DOHH2 (cell line): ENCODE data around the gene PTPRN2.

ENCODE experiments used
- H3F3A ChIP-seq: fragments of 200-600 bp; sonication (generic), shearing (Covaris generic); 2 replicates; pipeline ENCODE4 v1.6.0; 2016; ENCODE audit warnings: antibody characterized with exemption, mild to moderate bottlenecking; ENCODE audit not compliant: control insufficient read depth, insufficient read depth
- H3K27ac ChIP-seq: fragments of 200-600 bp; sonication (generic); 2 replicates; pipeline ENCODE4 v1.5.1; 2014; ENCODE audit warnings: low read depth, mild to moderate bottlenecking, low read length, moderate library complexity
- H3K27me3 ChIP-seq: fragments of 200-600 bp; sonication (generic); 2 replicates; pipeline ENCODE4 v1.6.1; 2014; ENCODE audit warnings: mild to moderate bottlenecking, low read length, mixed read lengths; ENCODE audit not compliant: control insufficient read depth
- H3K36me3 ChIP-seq: fragments of 200-600 bp; sonication (generic); 2 replicates; pipeline ENCODE4 v1.6.1; 2014; ENCODE audit warnings: mild to moderate bottlenecking, low read length, moderate library complexity, mixed read lengths; ENCODE audit not compliant: control insufficient read depth
- H3K4me1 ChIP-seq: fragments of 200-600 bp; sonication (generic); 2 replicates; pipeline ENCODE4 v1.6.1; 2014; ENCODE audit warnings: mild to moderate bottlenecking, low read length, mixed read lengths; ENCODE audit not compliant: control insufficient read depth
- H3K4me2 ChIP-seq: fragments of 200-600 bp; sonication (generic); 2 replicates; pipeline ENCODE4 v1.6.0; 2014; ENCODE audit warnings: mild to moderate bottlenecking, low read length, moderate library complexity
- H3K4me3 ChIP-seq: fragments of 200-600 bp; sonication (generic); 2 replicates; pipeline ENCODE4 v1.5.1; 2014; ENCODE audit warnings: mild to moderate bottlenecking, low read length, mixed read lengths
- H3K79me2 ChIP-seq: fragments of 200-600 bp; sonication (generic); 2 replicates; pipeline ENCODE4 v1.6.1; 2014; ENCODE audit warnings: mild to moderate bottlenecking, low read length, mixed read lengths; ENCODE audit not compliant: control insufficient read depth
- H3K9me2 ChIP-seq: fragments of 200-600 bp; sonication (generic); replicated peaks from 2 replicates; pipeline ENCODE4 v1.6.1; 2014; ENCODE audit warnings: mild to moderate bottlenecking, low read length, mixed read lengths; ENCODE audit not compliant: control insufficient read depth
- H3K9me3 ChIP-seq: fragments of 200-600 bp; sonication (generic); 2 replicates; pipeline ENCODE4 v1.6.1; 2014; ENCODE audit warnings: antibody characterized with exemption, low read length, mixed read lengths; ENCODE audit not compliant: control insufficient read depth, insufficient read depth
- H4K20me1 ChIP-seq: fragments of 200-600 bp; sonication (generic); 2 replicates; pipeline ENCODE4 v1.6.0; 2014; ENCODE audit warnings: low read depth, mild to moderate bottlenecking, antibody characterized with exemption, low read length, moderate library complexity; ENCODE audit not compliant: control insufficient read depth, insufficient read depth
- EZH2phosphoT487 ChIP-seq: fragments of 200-600 bp; sonication (generic); IDR thresholded peaks from 2 replicates; pipeline ENCODE4 v1.6.1; 2017; ENCODE audit warnings: borderline replicate concordance, mild to moderate bottlenecking, antibody characterized with exemption, low read length, moderate library complexity, mixed read lengths
- TF ChIP-seq, protein P1 (sequence below): fragments of 200-600 bp; sonication (generic); IDR thresholded peaks from one replicate; pipeline ENCODE4 v1.5.1; 2014; ENCODE audit warnings: antibody characterized with exemption, mild to moderate bottlenecking, low read depth, low read length; ENCODE audit not compliant: poor library complexity, severe bottlenecking

PTPRN2 gene

GRCh38 chr7:157813741-157814661 lies 773.6 kb downstream of the PTPRN2 start:
- no peaks in the 10 kb centered on the region for H3F3A ChIP-seq
- peaks cover 64% of the 10 kb centered on the region; the same call in 1 of the 2 replicates for H3K9me3 ChIP-seq
- no peak overlapping the region for H3K4me2 ChIP-seq
- H3K27ac ChIP-seq: no peak overlapping the region
- H4K20me1 ChIP-seq: no peaks in the 10 kb centered on the region
- no peaks in the 10 kb centered on the region for H3K79me2 ChIP-seq
- no peaks in the 10 kb centered on the region for H3K36me3 ChIP-seq
- no peak overlapping the region for H3K4me3 ChIP-seq
- H3K4me1 ChIP-seq: no peaks in the 10 kb centered on the region
- TF ChIP-seq EZH2phosphoT487: no peak
- TF ChIP-seq, protein P1, sequence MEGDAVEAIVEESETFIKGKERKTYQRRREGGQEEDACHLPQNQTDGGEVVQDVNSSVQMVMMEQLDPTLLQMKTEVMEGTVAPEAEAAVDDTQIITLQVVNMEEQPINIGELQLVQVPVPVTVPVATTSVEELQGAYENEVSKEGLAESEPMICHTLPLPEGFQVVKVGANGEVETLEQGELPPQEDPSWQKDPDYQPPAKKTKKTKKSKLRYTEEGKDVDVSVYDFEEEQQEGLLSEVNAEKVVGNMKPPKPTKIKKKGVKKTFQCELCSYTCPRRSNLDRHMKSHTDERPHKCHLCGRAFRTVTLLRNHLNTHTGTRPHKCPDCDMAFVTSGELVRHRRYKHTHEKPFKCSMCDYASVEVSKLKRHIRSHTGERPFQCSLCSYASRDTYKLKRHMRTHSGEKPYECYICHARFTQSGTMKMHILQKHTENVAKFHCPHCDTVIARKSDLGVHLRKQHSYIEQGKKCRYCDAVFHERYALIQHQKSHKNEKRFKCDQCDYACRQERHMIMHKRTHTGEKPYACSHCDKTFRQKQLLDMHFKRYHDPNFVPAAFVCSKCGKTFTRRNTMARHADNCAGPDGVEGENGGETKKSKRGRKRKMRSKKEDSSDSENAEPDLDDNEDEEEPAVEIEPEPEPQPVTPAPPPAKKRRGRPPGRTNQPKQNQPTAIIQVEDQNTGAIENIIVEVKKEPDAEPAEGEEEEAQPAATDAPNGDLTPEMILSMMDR: no peak
- no peaks in the 10 kb centered on the region for H3K27me3 ChIP-seq
- H3K9me2 ChIP-seq: no peaks in the 10 kb centered on the region

- Histone ChIP-seq H3K4me3 (no peak overlapping the region), H3K36me3 (no peaks in the 10 kb centered on the region), H4K20me1 (no peaks in the 10 kb centered on the region), H3F3A (no peaks in the 10 kb centered on the region), H3K9me3 (peaks cover 62% of the 10 kb centered on the region; the same call in 1 of the 2 replicates), H3K9me2 (no peaks in the 10 kb centered on the region), H3K27ac (no peak overlapping the region), H3K79me2 (no peaks in the 10 kb centered on the region), H3K4me1 (no peaks in the 10 kb centered on the region), H3K4me2 (no peak overlapping the region), H3K27me3 (no peaks in the 10 kb centered on the region)
- TF ChIP-seq, protein P1: no peak
- no peak for TF ChIP-seq EZH2phosphoT487
Observed at GRCh38 chr7:157813053-157813452, 774.6 kb downstream of the PTPRN2 start.

DNA sequence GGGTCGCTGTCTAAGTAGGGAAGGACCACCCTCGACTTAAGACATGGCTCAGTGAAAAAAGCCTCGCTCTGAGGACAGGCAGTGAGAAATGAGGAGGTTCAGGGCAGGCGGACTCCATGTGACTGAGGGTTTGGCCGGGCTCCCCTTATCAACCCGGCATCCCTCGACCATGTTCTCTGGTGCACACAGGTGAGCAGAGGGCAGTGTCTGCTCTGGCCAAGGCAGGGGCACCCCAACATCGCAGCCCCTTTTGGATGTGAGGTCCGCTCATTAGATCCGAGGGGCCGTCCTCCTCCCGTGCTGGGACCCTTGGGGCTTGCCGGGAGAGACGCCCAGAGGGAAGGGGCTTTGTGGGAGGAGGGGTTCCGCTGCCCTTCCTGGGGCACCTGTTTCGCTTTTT lies 775.7 kb downstream of the PTPRN2 start:
- TF ChIP-seq, protein P1: no peak
- TF ChIP-seq EZH2phosphoT487: no peak

More for the DNA sequence above, 775.7 kb downstream of the PTPRN2 start:
- H3F3A ChIP-seq: no peaks in the 10 kb centered on the region
- no peak overlapping the region for H3K27ac ChIP-seq
- H3K79me2 ChIP-seq: no peaks in the 10 kb centered on the region
- H3K4me1 ChIP-seq: no peaks in the 10 kb centered on the region
- H3K9me3 ChIP-seq: peaks cover 59% of the 10 kb centered on the region; the same call in 1 of the 2 replicates
- no peaks in the 10 kb centered on the region for H3K36me3 ChIP-seq
- no peaks in the 10 kb centered on the region for H3K27me3 ChIP-seq
- H3K4me2 ChIP-seq: no peak overlapping the region
- H3K9me2 ChIP-seq: no peaks in the 10 kb centered on the region
- H4K20me1 ChIP-seq: no peaks in the 10 kb centered on the region
- H3K4me3 ChIP-seq: no peak overlapping the region
